ENCODE measurements around the gene NEK11.
"Not testable (repeated sequence)": the region's sequence is repeated elsewhere in the genome, so short reads cannot be mapped to it uniquely, and the experiment has no call there.

The NEK11 gene

GRCh38 chr3:131353016-131353877 lies 326.6 kb downstream of the NEK11 start:
- DNase-seq (ENCODE audit: low read depth), result no peak
- H3K4me3 ChIP-seq (ENCODE audit: control insufficient read depth, low read depth, low read length), result no peak overlapping the region
- TF ChIP-seq CTCF (conservative IDR thresholded peaks at IDR 0.05; ENCODE audit: control insufficient read depth, insufficient read depth, low read depth, low read length), result no peak

- H3K4me3 ChIP-seq (ENCODE audit: control insufficient read depth, low read depth, low read length), result no peak overlapping the region
- no peak for TF ChIP-seq CTCF (conservative IDR thresholded peaks at IDR 0.05; ENCODE audit: control insufficient read depth, insufficient read depth, low read depth, low read length)
- DNase-seq (ENCODE audit: low read depth), result no peak
Observed at GRCh38 chr3:131353986-131354385, 327.3 kb downstream of the NEK11 start.

- no peak for TF ChIP-seq CTCF (conservative IDR thresholded peaks at IDR 0.05; ENCODE audit: control insufficient read depth, insufficient read depth, low read depth, low read length)
- no peak overlapping the region for H3K4me3 ChIP-seq (ENCODE audit: control insufficient read depth, low read depth, low read length)
- DNase-seq (ENCODE audit: low read depth), result peak; percentile 18
Observed at GRCh38 chr3:131356006-131356595, 329.4 kb downstream of the NEK11 start.

- no peak for TF ChIP-seq CTCF (conservative IDR thresholded peaks at IDR 0.05; ENCODE audit: control insufficient read depth, insufficient read depth, low read depth, low read length)
- no peak for DNase-seq (ENCODE audit: low read depth)
- no peak overlapping the region for H3K4me3 ChIP-seq (ENCODE audit: control insufficient read depth, low read depth, low read length)
Observed at GRCh38 chr3:131357275-131357674, 330.6 kb downstream of the NEK11 start.

GRCh38 chr3:131360191-131360755 lies 333.6 kb downstream of the NEK11 start:
- no peak for DNase-seq (ENCODE audit: low read depth)
- TF ChIP-seq CTCF (conservative IDR thresholded peaks at IDR 0.05; ENCODE audit: control insufficient read depth, insufficient read depth, low read depth, low read length), result no peak
- H3K4me3 ChIP-seq (ENCODE audit: control insufficient read depth, low read depth, low read length), result no peak overlapping the region

- H3K4me3 ChIP-seq (ENCODE audit: control insufficient read depth, low read depth, low read length); DNase-seq (ENCODE audit: low read depth): not testable (repeated sequence)
Observed at GRCh38 chr3:131361066-131361463, 334.4 kb downstream of the NEK11 start.

Data from fibroblast of mammary gland (primary cell).